HG03342 (cell line): Measurements from ENCODE around the gene SYNM.
"Not testable (repeated sequence)": the region's sequence is repeated elsewhere in the genome, so short reads cannot be mapped to it uniquely, and the experiment has no call there.

Source experiments
- ATAC-seq: cut with Tn5 transposase; IDR thresholded peaks from one replicate; pipeline ENCODE4 v1.9.1; 2021; ENCODE audit warnings: mild to moderate bottlenecking, moderate library complexity; ENCODE audit not compliant: unreplicated experiment

Gene SYNM

GRCh38 chr15:99105514-99106341 is 848 bp downstream of the SYNM start:
- ATAC-seq: peak; percentile 37

GRCh38 chr15:99106417-99107220 is 1.7 kb downstream of the SYNM start:
- ATAC-seq: no peak

DNA sequence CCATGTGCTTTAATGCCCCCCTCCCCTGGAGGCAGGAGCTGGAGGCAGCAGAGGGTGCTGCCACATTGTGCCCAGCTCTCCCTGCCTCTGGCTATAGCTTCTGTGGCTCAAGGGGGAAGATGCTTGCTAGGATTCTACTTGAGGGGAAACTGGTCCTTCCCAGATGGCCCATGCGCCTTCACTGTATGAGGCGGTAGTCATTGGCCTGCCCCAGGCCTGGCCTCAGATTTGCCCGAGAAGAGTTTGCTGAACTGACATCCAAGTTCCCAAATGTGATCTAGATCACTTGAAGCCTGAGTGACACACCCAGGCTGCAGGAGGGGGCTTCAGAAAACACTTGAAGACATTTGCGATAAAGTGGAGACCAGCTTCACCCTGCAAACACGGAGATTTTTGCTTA is 4.1 kb downstream of the SYNM start:
- ATAC-seq: no peak

GRCh38 chr15:99109555-99110021 is 4.7 kb downstream of the SYNM start:
- ATAC-seq: no peak

DNA sequence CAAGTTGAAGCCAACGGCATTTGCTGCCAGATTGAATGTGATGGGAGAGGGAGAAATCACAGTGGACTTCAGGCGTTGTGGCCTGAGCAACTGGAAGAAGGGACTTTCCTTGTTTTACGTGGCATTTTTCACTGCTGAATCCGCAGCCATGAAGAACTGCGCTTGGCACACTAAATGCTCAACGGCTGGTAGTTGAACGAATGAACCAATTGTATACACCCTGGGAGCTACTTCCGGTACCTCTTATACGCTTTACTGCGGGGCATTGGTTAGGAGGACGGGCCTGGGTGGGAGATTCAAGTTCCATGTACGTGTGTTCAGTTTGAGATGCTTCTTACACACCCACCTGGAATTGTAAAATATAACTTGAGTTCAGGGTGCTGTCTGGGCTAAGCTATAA is 5.2 kb downstream of the SYNM start:
- ATAC-seq: no peak

GRCh38 chr15:99110581-99111320 is 5.9 kb downstream of the SYNM start:
- no peak for ATAC-seq

DNA sequence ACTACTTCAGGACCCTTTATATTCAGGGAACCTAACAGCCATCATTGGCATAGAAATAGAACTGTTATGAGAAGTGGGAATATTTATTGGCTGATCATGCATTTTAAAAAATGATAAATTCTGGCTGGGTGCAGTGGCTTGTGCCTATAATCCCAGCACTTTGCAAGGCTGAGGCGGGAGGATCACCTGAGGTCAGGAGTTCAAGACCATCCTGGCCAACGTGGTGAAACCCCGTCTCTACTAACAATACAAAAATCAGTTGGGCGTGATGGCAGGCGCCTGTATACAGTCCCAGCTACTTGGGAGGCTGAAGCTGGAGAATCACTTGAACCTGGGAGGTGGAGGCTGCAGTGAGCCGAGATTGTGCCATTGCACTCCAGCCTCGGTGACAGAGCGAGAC is 6.8 kb downstream of the SYNM start:
- not testable (repeated sequence) for ATAC-seq

- ATAC-seq: no peak
These were observed 8.8 kb downstream of the SYNM start for GRCh38 chr15:99113547-99114271.

- ATAC-seq: no peak
These were observed 9.8 kb downstream of the SYNM start for GRCh38 chr15:99114511-99115299.

- no peak for ATAC-seq
These were observed 10.7 kb downstream of the SYNM start for GRCh38 chr15:99115300-99116215.

DNA sequence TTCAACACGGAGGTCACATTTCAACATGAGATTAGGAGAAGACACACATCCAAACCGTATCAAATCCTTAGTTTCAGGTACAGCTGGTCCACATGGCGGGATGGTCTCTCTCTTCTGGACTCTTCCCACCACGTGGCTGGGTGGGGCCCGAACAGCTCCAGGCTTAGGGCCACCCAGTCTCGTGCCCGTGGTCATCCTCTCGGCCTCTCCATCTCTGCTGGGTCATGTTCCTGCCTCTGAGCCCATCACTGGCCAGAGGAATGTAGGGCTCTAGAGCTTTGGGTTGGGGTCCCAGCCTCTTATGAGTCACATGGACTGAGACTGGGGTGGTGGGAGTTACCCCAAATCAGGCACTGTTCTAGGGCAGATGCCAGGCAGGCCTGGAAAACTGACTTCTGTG is 12.2 kb downstream of the SYNM start:
- no peak for ATAC-seq

DNA sequence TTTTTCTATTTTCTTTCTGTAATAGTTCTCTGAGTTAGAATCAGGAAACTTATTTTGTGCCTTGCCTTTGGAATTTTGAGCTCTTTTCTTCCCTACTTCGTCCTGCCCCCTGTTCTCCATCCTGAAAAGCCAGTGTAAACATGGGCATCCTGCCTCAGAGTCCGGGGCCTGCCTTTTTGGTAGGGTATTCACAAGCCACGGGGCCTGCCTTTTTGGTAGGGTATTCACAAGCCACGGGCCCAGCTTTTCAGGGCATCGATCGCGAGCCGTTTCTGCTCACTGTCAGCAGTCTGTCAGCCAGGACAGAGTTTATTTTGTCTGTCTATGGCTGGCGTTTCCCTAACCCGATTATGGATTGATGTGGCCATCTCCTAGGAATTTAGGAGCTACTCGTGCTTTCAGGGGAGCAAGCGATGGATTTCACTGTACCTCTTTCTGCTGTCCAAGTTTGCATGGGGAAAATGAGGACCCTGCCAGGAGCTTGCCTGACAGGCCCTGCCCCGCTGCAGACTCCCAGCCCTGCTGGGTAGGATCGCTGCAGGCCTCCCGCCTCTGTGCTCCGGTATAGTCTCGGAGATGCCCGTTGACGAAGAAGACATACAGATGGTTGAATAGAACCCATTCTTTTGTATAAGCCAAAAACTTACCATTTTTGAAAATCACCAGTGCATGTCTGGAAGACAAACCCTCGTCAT is 12.8 kb downstream of the SYNM start:
- ATAC-seq: no peak

GRCh38 chr15:99118258-99118632 is 13.4 kb downstream of the SYNM start:
- no peak for ATAC-seq

DNA sequence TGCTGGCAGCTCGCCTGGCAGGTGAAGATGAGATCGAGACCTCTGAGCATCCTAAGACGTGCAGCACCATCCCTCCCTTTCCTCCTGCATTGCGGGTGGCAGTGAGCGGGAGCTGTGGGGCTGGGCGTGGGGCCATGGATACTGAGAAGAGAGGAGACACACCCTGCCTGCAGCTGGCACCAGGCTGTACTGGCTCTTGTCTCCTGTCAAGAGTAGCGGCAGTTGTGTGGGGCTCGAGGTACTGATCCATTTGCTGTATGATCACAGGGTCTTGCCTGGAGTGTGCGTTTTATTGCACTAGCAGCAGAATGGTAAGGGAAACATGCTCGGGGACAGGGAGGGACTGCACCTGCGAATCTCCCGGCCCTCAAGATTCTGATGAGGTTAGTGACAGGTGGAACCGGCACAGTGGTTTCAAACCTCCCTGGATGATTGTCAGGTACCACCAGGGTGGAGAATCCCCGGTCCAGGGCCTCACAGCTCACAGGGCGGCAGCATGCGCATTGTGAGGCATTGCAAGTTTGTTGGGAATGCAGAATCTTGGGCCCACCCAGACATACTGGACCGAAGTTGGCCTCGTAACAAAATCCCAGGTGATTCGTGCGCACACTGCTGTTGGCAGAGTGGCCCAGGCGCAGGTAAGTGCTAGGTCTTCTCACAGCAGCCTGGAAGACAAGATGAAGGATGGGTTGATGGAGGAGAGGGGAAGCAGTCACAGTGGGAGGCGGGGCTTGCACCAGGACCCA is 14.1 kb downstream of the SYNM start:
- no peak for ATAC-seq

DNA sequence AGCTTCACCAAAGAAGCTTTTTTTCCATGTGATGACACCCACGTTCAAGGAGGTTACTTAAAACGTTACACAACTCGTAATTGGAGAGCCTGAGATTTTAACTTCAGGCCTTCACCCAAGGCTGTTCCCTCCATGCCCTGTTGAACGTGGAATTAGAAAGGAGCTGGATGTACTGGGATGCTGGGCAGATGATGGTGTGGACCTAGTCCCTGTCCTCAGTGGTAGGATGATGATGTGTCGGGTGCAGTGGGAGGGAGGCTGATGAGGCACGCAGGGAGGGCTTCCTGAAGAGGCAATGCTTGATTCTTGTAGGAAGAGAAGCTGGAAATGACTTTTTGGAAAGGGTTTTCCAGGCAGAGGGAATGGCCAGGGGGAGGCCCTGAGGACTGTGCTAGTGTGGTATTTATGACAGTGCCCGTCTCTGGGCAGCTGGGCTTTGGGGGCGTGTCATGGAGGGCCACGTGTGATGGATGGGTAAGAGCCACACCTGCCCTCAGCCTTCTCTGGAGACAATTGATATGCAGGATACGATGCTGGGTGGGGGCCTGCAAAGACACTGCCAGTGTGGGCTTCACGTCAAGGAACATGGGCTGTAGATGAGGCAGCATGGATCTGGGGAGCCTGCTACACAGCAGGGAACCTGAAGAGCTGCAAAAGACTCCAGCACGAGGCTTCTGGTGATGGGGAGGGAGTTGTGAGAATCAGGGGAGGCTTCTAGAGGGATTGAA is 15.3 kb downstream of the SYNM start:
- ATAC-seq: no peak

- ATAC-seq: no peak
These were observed 16.3 kb downstream of the SYNM start for GRCh38 chr15:99121207-99121606.
